Activated T-cell treated with anti-CD3 and anti-CD28 coated beads, Interleukin-2, amount 50 U/mL, for 24 hours (primary cell): ENCODE data around the gene DDX39A.
"Not testable (repeated sequence)": the region's sequence is repeated elsewhere in the genome, so short reads cannot be mapped to it uniquely, and the experiment has no call there.

Experiments
- DNase-seq: peaks from one replicate; pipeline ENCODE4 v3.0.0-alpha.2; 2020
- H3K27ac Mint-ChIP-seq: 2 replicates; pipeline ENCODE4 v1.8.0; 2020; ENCODE audit warnings: mild to moderate bottlenecking, mixed read lengths
- H3K27me3 Mint-ChIP-seq: 2 replicates; pipeline ENCODE4 v1.8.0; 2020; ENCODE audit warnings: mixed read lengths
- H3K36me3 Mint-ChIP-seq: 2 replicates; pipeline ENCODE4 v1.8.0; 2020; ENCODE audit warnings: low read depth, mixed read lengths
- H3K4me1 Mint-ChIP-seq: 2 replicates; pipeline ENCODE4 v1.8.0; 2020; ENCODE audit warnings: low read depth, mixed read lengths
- H3K4me3 Mint-ChIP-seq: 2 replicates; pipeline ENCODE4 v1.8.0; 2020; ENCODE audit warnings: mild to moderate bottlenecking, moderate library complexity, mixed read lengths
- H3K9me3 Mint-ChIP-seq: 2 replicates; pipeline ENCODE4 v1.8.0; 2020; ENCODE audit warnings: mixed read lengths

DDX39A gene

DNA sequence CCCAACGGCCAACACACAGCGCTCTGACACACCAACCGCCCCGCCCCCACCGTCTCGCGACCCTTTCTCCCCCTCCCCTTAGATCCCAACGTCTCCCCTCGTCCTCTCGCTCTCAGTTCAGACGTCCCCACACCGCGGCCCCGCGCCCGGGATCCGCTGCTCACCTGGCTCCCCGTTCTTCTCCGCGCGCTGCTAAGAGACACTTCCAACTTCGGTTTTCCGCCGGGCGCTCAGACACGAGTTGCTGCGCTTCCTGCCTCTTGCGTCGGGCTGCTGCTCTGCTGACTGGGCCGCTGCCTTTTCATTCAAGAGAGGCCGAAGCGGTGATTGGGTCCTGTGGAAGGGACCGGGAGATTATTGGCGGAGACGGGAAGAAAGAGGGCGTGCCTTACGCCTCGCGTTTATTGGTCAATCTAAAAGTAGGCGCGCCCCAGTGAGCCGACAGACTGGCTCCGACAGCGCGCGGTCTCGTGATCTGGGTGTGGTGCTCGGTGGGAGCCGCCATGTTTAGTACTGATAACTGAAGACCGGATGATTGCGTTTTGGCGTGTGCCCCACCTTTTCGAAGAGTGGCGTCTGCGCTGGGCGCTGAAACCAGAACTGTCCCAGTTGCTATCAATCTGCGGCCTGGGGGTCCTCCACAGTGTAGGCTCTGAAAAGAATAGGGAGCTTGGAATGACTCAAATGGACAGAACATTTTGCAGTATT, at the start of gene DDX39A:
TSS of gene DDX39A (minus strand) at position 236 of the 708 bp plus-strand sequence. CDS start 6,121 bp downstream, outside the sequence.
- Mint-ChIP-seq H3K36me3 (peaks cover 47% of the 10 kb centered on the region), H3K27me3 (no peaks in the 10 kb centered on the region), H3K4me3 (peak within 1 kb of the TSS; percentile 95), H3K9me3 (peaks cover 3% of the 10 kb centered on the region), H3K4me1 (peaks cover 35% of the 10 kb centered on the region), H3K27ac (peak within 1 kb of the TSS; percentile 99)
- peak; percentile 92 for DNase-seq

DNA sequence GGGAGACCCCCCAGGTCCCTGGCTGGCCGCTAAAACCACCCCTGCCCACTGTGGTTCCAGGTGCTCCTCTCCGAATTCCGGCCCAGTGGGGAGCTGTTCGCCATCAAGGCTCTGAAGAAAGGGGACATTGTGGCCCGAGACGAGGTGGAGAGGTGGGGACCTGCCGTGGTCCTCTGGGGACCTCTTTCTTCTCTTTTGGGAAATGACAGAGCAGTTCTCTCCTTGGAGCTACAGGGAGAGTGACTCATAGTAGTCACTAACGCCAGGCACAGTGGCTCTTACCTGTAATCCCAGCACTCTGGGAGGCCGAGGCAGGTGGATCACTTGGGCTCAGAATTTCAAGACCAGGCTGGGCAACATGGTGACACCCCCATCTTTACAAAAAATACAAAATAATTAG, 48.7 kb upstream of the DDX39A start:
- DNase-seq: no peak
- peaks cover 3% of the 10 kb centered on the region for H3K27me3 Mint-ChIP-seq
- H3K4me3 Mint-ChIP-seq: no peak overlapping the region
- H3K36me3 Mint-ChIP-seq: peaks cover 84% of the 10 kb centered on the region
- no peaks in the 10 kb centered on the region for H3K9me3 Mint-ChIP-seq
- H3K27ac Mint-ChIP-seq: peak overlapping the region; percentile 26
- peaks cover 7% of the 10 kb centered on the region for H3K4me1 Mint-ChIP-seq

DNA sequence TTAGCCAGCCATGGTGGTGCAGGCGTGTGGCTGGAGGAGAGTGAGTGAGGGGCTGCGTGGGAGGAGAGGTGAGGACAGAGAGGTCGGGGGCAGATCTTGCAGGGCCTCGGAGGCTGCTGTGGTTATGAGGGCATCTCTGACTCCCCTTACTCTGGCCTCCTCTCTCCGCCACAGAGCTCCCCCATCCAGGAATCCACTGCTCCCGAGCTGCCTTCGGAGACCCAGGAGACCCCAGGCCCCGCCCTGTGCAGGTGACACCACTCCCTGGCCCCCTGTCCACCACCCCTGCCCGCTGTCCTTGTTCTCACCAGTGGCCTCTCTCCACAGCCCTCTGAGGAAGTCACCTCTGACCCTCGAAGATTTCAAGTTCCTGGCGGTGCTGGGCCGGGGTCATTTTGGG, 48.2 kb upstream of the DDX39A start:
- Mint-ChIP-seq H3K27ac (no peak overlapping the region), H3K27me3 (no peaks in the 10 kb centered on the region), H3K36me3 (peaks cover 88% of the 10 kb centered on the region), H3K9me3 (no peaks in the 10 kb centered on the region), H3K4me3 (no peak overlapping the region), H3K4me1 (peaks cover 5% of the 10 kb centered on the region)
- no peak for DNase-seq

DNA sequence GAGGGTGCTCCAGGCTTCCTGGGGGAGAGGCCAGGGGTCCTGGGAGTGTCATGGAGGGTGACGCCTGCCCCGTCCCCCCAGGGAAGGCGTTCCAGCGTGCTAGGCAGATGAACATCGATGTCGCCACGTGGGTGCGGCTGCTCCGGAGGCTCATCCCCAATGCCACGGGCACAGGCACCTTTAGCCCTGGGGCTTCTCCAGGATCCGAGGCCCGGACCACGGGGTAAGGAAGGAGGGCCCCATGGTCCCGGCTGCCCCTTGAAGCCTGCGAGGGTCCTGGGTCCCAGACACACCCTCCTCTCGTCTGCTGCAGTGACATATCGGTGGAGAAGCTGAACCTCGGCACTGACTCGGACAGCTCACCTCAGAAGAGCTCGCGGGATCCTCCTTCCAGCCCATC, 44.6 kb upstream of the DDX39A start:
- Mint-ChIP-seq H3K4me1 (peaks cover 7% of the 10 kb centered on the region), H3K27ac (no peak overlapping the region), H3K27me3 (no peaks in the 10 kb centered on the region), H3K36me3 (peaks cover 93% of the 10 kb centered on the region), H3K4me3 (no peak overlapping the region), H3K9me3 (no peaks in the 10 kb centered on the region)
- DNase-seq: no peak

DNA sequence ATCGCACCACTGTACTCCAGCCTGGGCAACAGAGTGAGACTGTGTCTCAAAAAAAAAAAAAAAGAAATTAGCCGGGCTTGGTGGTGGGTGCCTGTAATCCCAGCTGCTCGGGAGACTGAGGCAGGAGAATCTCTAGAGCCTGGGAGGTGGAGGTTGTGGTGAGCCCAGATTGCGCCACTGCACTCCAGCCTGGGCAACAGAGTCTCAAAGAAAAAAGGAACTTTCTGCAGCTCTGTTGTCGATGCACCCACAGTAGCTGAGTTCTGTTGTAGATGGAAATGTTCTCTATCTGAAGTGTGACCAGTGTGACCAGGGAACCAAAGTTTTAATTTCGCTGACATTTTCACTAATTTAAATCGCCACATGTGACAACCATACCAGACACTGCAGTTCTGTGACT, 43.3 kb upstream of the DDX39A start:
- DNase-seq, H3K9me3 Mint-ChIP-seq, H3K27ac Mint-ChIP-seq, H3K27me3 Mint-ChIP-seq, H3K4me1 Mint-ChIP-seq, H3K4me3 Mint-ChIP-seq: not testable (repeated sequence)
- peaks cover 94% of the 10 kb centered on the region for H3K36me3 Mint-ChIP-seq

DNA sequence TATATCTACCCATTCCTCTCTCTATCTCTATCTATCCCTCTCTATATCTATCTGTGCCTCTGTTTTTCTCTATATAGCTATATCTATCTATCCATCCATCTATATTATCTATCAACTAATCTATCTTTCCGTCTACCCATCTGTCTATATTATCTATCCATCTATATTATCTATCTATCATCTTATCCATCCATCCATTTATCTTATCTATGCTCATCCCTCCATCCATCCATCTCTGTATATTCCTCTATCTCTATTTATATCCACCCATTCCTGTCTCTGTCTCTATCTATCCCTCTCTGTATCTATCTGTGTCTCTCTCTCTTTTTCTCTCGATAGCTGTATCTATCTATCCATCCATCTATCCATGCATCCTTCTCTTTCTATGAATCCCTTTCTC, 41.8 kb upstream of the DDX39A start:
- H3K4me1 Mint-ChIP-seq: peaks cover 7% of the 10 kb centered on the region
- H3K27ac Mint-ChIP-seq: no peak overlapping the region

DNA sequence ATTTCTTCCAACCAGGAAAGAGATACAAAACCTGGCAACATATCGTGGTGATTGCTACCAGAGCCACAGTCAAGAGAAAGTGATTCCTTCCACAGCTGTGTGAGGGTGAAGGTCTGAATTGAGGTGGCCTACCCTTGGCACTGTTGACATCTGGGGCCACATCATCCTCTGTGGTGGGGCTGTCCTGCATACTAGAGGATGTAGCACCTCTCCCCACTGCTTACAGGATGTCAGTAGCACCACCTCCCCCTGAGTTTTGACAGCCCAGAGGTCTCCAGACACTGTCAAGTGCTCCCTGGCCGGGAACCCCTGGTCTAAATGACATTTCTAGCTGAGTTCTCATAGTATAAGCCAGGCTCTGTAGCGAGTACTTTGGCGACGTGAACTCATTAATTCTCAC, 40.6 kb upstream of the DDX39A start:
- H3K27ac Mint-ChIP-seq: peak overlapping the region; percentile 61
- H3K9me3 Mint-ChIP-seq: no peaks in the 10 kb centered on the region
- H3K27me3 Mint-ChIP-seq: no peaks in the 10 kb centered on the region
- H3K4me1 Mint-ChIP-seq: peaks cover 7% of the 10 kb centered on the region
- H3K4me3 Mint-ChIP-seq: no peak overlapping the region
- peaks cover 92% of the 10 kb centered on the region for H3K36me3 Mint-ChIP-seq
- no peak for DNase-seq

More for the DNA sequence above, 41.8 kb upstream of the DDX39A start:
- Mint-ChIP-seq H3K36me3 (peaks cover 92% of the 10 kb centered on the region), H3K9me3 (no peaks in the 10 kb centered on the region), H3K4me3 (no peak overlapping the region), H3K27me3 (no peaks in the 10 kb centered on the region)
- DNase-seq: no peak

DNA sequence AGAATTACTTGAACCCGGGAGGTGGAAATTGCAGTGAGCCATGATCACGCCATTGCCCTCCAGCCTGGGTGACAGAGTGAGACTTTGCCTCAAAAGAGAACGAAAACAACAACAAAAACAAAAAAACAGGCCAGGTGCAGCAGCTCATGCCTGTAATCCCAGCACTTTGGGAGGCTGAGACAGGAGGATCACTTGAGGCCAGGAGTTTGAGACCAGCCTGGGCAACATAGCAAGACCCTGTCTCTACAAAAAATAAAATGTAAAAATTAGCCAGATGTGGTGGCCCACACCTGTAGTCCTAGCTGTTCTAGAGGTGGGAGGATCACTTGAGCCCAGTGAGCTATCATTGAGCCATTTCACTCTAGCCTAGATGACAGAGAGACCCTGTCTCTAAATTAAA, 33.2 kb upstream of the DDX39A start:
- peaks cover 13% of the 10 kb centered on the region for H3K4me1 Mint-ChIP-seq
- peaks cover 86% of the 10 kb centered on the region for H3K36me3 Mint-ChIP-seq

DNA sequence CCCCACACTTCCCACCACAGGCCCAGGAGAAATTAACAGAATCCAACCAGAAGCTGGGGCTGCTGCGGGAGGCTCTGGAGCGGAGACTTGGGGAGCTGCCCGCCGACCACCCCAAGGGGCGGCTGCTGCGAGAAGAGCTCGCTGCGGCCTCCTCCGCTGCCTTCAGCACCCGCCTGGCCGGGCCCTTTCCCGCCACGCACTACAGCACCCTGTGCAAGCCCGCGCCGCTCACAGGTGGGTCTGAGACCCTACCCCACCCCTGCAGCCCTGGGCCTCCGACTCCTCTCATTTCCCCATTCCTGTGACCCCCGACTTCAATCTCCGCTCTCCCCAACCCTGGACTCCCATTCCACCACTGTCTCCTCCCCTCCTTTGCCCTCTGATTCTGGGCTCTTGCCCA, 31.7 kb upstream of the DDX39A start:
- Mint-ChIP-seq H3K9me3 (no peaks in the 10 kb centered on the region), H3K4me1 (peaks cover 14% of the 10 kb centered on the region), H3K36me3 (peaks cover 88% of the 10 kb centered on the region), H3K27ac (no peak overlapping the region), H3K27me3 (no peaks in the 10 kb centered on the region), H3K4me3 (no peak overlapping the region)
- DNase-seq: no peak

More for the DNA sequence above, 33.2 kb upstream of the DDX39A start:
- not testable (repeated sequence) for H3K27me3 Mint-ChIP-seq, H3K27ac Mint-ChIP-seq, H3K4me3 Mint-ChIP-seq, DNase-seq, H3K9me3 Mint-ChIP-seq

DNA sequence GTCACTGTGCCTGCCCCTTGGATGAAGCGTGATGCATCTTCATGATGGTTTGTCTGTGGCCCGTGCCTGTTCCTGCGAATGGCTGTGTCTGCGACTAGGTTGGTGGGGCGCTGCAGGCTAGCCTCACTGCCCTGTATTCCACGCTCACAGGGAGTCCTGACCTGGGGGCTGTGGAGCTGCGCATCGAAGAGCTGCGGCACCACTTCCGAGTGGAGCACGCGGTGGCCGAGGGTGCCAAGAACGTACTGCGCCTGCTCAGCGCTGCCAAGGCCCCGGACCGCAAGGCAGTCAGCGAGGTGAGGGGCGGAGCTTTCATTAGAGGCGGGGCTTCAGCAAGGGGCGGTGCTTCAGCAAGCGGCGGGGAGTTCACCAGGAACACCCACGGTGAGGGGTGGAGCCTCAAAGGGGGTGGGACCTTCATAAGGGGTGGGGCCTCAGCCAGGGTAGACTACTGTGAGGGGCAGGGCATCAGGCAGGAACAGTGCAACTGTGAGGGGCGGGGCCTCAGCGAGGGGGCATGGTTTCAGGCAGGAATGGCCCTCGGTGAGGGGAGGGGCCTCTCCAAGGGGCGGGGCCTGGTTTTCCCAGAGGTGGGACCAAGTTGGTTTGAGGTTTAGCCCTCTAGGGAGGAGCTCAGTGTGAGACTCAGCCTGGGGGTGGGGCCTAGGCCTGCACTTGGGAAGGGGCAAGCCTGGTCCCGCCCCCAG, 31.2 kb upstream of the DDX39A start:
- H3K27ac Mint-ChIP-seq: peak overlapping the region; percentile 4
- no peaks in the 10 kb centered on the region for H3K9me3 Mint-ChIP-seq
- peaks cover 90% of the 10 kb centered on the region for H3K36me3 Mint-ChIP-seq
- H3K4me1 Mint-ChIP-seq: peaks cover 14% of the 10 kb centered on the region
- no peaks in the 10 kb centered on the region for H3K27me3 Mint-ChIP-seq
- peak; percentile 82 for DNase-seq
- H3K4me3 Mint-ChIP-seq: no peak overlapping the region

DNA sequence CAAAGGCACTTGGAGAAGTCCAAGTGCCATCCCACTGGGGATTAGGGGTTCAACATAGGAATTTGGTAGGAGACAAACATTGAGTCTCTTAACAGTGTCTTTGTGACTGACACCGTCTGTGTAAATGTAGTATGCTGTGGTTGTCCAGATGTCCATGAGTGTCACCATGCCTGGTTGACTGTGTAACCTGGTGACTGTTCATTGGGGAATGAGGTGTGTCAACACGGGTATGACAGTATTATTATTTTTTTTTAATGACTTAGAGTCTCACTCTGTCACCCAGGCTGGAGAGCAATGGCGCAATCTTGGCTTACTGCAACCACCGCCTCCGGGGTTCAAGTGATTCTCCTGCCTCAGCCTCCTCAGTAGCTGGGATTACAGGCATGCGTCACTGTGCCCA, 30.2 kb upstream of the DDX39A start:
- Mint-ChIP-seq H3K4me1 (peaks cover 18% of the 10 kb centered on the region), H3K9me3 (no peaks in the 10 kb centered on the region), H3K36me3 (peaks cover 89% of the 10 kb centered on the region), H3K27ac (peak overlapping the region; percentile 44), H3K27me3 (no peaks in the 10 kb centered on the region), H3K4me3 (no peak overlapping the region)
- DNase-seq: no peak

DNA sequence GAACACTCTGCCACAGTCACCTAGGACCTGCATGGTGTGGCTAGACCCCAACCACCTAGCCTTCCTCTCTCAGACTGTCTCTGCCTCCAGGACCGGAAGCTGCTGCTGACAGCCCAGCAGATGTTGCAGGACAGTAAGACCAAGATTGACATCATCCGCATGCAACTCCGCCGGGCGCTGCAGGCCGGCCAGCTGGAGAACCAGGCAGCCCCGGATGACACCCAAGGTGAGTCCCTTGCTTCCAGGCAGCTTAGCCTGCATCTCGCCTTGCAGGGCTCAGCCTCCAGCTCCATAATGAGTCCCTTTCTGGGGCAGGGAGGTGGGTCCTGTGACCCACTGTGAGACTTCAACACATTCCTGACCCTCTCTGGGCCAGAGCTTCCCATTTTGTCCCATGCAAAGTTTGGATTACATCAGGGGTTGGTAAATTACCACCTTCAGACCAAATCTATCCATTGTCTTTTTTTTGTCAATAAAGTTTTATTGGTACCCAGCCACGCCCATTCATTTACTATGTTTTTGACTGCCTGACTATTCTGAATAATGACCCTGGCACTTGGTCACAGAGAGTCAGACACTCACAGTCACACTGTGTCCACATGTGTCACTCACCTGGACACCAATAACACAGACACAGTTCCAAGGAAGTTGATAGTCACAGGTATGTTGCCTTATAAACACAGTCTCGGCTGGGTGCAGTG, 27.3 kb upstream of the DDX39A start:
- Mint-ChIP-seq H3K4me3 (no peak overlapping the region), H3K4me1 (peaks cover 26% of the 10 kb centered on the region), H3K27me3 (no peaks in the 10 kb centered on the region), H3K36me3 (peaks cover 95% of the 10 kb centered on the region), H3K9me3 (no peaks in the 10 kb centered on the region), H3K27ac (peak overlapping the region; percentile 17)
- DNase-seq: no peak

DNA sequence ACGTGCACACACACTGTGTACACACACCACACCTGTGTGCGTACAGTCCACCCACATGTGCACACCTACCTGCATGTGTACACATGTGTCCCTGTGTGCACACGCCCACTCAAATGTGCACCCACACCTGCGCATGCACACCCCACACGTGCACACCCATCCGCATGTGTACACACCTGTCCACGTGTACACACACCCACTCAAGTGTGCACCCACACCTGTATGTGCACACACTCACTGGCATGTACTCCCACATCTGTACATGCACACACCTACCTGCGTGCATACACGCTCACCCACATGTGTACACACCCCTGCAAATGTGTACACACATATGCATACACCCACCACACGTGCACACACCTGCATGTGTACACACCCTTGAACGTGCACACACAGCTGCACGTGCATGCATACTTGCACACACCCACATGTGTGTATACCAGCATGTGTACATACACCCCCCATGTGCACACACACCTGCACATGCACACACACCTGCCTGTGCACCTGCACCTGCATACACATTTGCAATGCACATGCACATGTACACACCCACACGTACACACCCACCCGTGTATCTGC, 24.6 kb upstream of the DDX39A start:
- Mint-ChIP-seq H3K27ac (no peak overlapping the region), H3K9me3 (no peaks in the 10 kb centered on the region), H3K27me3 (no peaks in the 10 kb centered on the region), H3K4me1 (peaks cover 38% of the 10 kb centered on the region), H3K4me3 (no peak overlapping the region), H3K36me3 (peaks cover 81% of the 10 kb centered on the region)
- DNase-seq: no peak

DNA sequence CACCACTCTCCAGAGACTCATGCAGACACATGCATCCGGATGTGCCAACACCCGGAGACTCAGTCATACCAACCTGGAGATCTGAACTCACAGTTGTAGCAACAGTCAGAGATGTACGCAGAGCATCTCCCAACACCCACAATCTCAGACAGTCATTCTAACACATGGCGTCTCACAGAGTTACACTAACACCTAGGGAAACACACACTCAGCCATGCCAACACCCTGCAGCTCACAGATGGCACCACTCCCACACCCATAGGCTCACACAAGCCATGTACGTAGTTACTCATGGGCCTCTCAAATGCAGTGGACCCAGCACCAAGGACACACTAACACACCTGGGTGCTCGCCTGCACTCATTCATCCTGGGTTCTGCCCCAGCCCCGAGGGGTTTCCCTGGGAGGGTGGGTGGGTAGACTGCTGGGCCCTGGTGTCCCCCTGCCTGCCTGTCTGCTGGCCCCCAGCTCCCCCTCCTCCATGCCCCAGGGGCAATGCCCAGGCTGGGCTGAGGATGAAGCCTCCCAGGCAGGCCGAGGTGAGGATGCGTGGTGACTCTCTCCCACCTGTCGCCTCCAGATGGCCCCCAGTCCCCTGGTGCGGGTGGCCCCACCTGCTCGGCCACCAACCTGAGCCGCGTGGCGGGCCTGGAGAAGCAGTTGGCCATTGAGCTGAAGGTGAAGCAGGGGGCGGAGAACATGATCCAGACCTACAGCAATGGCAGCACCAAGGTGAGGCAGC, 23.9 kb upstream of the DDX39A start:
- no peak for DNase-seq
- peaks cover 38% of the 10 kb centered on the region for H3K4me1 Mint-ChIP-seq
- H3K36me3 Mint-ChIP-seq: peaks cover 76% of the 10 kb centered on the region
- H3K27ac Mint-ChIP-seq: peak overlapping the region; percentile 66
- no peaks in the 10 kb centered on the region for H3K9me3 Mint-ChIP-seq
- no peak overlapping the region for H3K4me3 Mint-ChIP-seq
- H3K27me3 Mint-ChIP-seq: no peaks in the 10 kb centered on the region
